SK-N-SH (cell line): Measurements from ENCODE around the gene SPATC1L.

Experiments used
- CTCF ChIP-seq: fragments of 200-600 bp; sonication (generic); IDR thresholded peaks from 2 replicates; pipeline ENCODE4 v1.6.1; 2017; ENCODE audit warnings: antibody characterized with exemption, mild to moderate bottlenecking, moderate library complexity
- EP300 ChIP-seq, 2 experiments: IDR thresholded peaks; 2 replicates each; pipeline versions ENCODE4 v1.4.0 to v1.6.1; 2012; ENCODE audit warnings: borderline replicate concordance in 1 of 2, low read depth in 1 of 2, low read length in 1 of 2
- EZH2phosphoT487 ChIP-seq: fragments of 200-600 bp; sonication (generic); IDR thresholded peaks from 2 replicates; pipeline ENCODE4 v1.6.1; 2017; ENCODE audit warnings: low read depth, mixed run types, mild to moderate bottlenecking, antibody characterized with exemption, moderate library complexity, borderline replicate concordance
- FOSL2 ChIP-seq: IDR thresholded peaks from 2 replicates; pipeline ENCODE4 v1.4.0; 2012; ENCODE audit warnings: low read depth, mild to moderate bottlenecking, moderate library complexity, borderline replicate concordance
- MAX ChIP-seq: IDR thresholded peaks from 2 replicates; pipeline ENCODE4 v1.4.0; 2012; ENCODE audit warnings: low read depth
- MXI1 ChIP-seq: IDR thresholded peaks from 2 replicates; pipeline ENCODE4 v1.6.1; 2012; ENCODE audit warnings: mild to moderate bottlenecking, low read depth, low read length, improper control_type of control experiment
- NRF1 ChIP-seq: IDR thresholded peaks from 2 replicates; pipeline ENCODE4 v1.6.1; 2012; ENCODE audit warnings: low read depth, mild to moderate bottlenecking, low read length
- POLR2AphosphoS5 ChIP-seq: IDR thresholded peaks from 2 replicates; pipeline ENCODE4 v1.6.1; 2012; ENCODE audit warnings: low read depth, low read length
- RAD21 ChIP-seq: IDR thresholded peaks from 2 replicates; pipeline ENCODE4 v1.6.1; 2012; ENCODE audit warnings: mild to moderate bottlenecking, low read length
- REST ChIP-seq: IDR thresholded peaks from 2 replicates; pipeline ENCODE4 v1.6.1; 2012; ENCODE audit warnings: mild to moderate bottlenecking, low read depth, low read length, moderate library complexity
- TEAD4 ChIP-seq: IDR thresholded peaks from 2 replicates; pipeline ENCODE4 v1.4.0; 2012; ENCODE audit warnings: mild to moderate bottlenecking, borderline replicate concordance; ENCODE audit not compliant: insufficient read depth

- TF ChIP-seq FOSL2: no peak
- no peak for TF ChIP-seq RAD21
- no peak for TF ChIP-seq MAX
- no peak for TF ChIP-seq EP300 (IDR thresholded peaks at IDR 0.05; ENCODE audit: borderline replicate concordance in 1 of 2, low read depth in 1 of 2, low read length in 1 of 2)
- no peak for TF ChIP-seq POLR2AphosphoS5
- TF ChIP-seq TEAD4: no peak
- no peak for TF ChIP-seq CTCF
- TF ChIP-seq NRF1: no peak
- no peak for TF ChIP-seq REST
- TF ChIP-seq EZH2phosphoT487: no peak
- TF ChIP-seq MXI1: no peak
Measured at GRCh38 chr21:46151261-46151988, 32.8 kb downstream of the SPATC1L start.
